Astrocyte of the spinal cord (primary cell): ENCODE results near the gene SH3YL1.
A peak's percentile ranks its signal among the peaks of the same experiment; 100 is the strongest.

Experiments used
- DNase-seq: peaks from one replicate; pipeline ENCODE4 v3.0.0; 2011; ENCODE audit warnings: low read depth, low spot score
- H3K4me3 ChIP-seq: 2 replicates; pipeline ENCODE4 v1.5.1; 2011; ENCODE audit warnings: low read depth, mild to moderate bottlenecking, low read length, moderate library complexity
- in situ Hi-C: cut with HindIII; loops from 2 replicates; pipeline ENCODE4 v1.10.0; 2017; ENCODE audit warnings: low sequenced_read_pairs
- TF ChIP-seq, protein P1 (sequence below): IDR thresholded peaks from 2 replicates; pipeline ENCODE4 v1.5.1; 2012; ENCODE audit warnings: low read depth, mild to moderate bottlenecking, low read length, inconsistent platforms

The SH3YL1 gene, protein sequence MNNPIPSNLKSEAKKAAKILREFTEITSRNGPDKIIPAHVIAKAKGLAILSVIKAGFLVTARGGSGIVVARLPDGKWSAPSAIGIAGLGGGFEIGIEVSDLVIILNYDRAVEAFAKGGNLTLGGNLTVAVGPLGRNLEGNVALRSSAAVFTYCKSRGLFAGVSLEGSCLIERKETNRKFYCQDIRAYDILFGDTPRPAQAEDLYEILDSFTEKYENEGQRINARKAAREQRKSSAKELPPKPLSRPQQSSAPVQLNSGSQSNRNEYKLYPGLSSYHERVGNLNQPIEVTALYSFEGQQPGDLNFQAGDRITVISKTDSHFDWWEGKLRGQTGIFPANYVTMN

GRCh38 chr2:263774-264492, at the start of gene SH3YL1:
Gene SH3YL1, minus strand, starts transcription at chr2:264032. Its CDS starts 48 bp downstream, at chr2:263984.
- DNase-seq, result no peak
- TF ChIP-seq, protein P1, sequence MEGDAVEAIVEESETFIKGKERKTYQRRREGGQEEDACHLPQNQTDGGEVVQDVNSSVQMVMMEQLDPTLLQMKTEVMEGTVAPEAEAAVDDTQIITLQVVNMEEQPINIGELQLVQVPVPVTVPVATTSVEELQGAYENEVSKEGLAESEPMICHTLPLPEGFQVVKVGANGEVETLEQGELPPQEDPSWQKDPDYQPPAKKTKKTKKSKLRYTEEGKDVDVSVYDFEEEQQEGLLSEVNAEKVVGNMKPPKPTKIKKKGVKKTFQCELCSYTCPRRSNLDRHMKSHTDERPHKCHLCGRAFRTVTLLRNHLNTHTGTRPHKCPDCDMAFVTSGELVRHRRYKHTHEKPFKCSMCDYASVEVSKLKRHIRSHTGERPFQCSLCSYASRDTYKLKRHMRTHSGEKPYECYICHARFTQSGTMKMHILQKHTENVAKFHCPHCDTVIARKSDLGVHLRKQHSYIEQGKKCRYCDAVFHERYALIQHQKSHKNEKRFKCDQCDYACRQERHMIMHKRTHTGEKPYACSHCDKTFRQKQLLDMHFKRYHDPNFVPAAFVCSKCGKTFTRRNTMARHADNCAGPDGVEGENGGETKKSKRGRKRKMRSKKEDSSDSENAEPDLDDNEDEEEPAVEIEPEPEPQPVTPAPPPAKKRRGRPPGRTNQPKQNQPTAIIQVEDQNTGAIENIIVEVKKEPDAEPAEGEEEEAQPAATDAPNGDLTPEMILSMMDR, result no peak
- H3K4me3 ChIP-seq, result peak within 1 kb of the TSS; percentile 95
- in situ Hi-C loops, result no loop called here

DNA sequence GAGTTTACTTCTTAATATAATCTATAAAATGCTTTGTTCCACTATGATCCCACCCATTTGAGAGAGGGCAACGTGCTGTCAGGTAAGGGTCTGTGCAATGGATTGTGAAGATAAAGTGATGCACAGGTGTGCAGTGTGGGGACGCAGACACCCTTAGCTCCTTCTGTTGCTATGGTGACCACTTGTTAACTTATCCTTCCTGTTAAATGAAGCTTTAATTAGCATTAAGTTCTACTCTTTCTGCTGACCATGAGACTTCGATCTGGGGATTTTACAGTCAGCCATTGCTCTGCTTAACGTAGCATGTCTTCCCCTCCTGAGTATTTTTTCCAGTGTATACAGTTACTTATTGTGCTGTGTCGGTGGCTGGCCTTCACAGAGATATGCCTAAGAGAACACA, 47.2 kb upstream of the SH3YL1 start:
- in situ Hi-C loops, result no loop called here
- no peak overlapping the region for H3K4me3 ChIP-seq
- TF ChIP-seq, protein P1, result no peak
- DNase-seq, result no peak

DNA sequence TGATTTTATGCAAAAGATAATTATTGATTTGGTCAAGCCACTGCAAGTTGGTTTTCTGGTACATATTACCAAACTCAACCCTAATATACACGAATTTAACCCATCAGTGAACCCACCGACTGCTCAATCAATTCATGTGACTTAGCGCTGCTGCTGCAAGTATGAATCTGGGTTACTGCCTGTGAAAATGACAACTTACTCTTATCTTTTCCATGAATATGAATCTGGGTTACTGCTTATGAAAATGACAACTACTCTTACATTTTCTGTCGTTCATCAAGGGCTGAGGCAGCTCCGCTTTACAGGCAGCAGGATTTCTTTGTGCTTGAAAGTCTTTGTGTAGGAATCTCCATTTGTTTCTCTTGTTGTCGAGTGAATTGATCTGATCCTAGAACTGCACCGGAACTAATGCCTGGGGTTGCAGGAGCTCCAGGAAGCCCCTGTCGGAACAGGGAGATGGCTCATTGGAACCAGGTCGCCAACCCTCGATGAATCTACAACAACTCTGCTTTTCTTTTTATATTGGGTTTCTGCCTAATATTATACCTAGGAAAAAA, 46.2 kb upstream of the SH3YL1 start:
- TF ChIP-seq, protein P1, result no peak
- H3K4me3 ChIP-seq, result no peak overlapping the region
- in situ Hi-C loops, result no loop called here

GRCh38 chr2:309148-309953, 45.5 kb upstream of the SH3YL1 start:
- in situ Hi-C loops, result no loop called here
- DNase-seq, result no peak
- no peak overlapping the region for H3K4me3 ChIP-seq
- TF ChIP-seq, protein P1, result no peak

More for the DNA sequence above, 46.2 kb upstream of the SH3YL1 start:
- DNase-seq, result no peak

DNA sequence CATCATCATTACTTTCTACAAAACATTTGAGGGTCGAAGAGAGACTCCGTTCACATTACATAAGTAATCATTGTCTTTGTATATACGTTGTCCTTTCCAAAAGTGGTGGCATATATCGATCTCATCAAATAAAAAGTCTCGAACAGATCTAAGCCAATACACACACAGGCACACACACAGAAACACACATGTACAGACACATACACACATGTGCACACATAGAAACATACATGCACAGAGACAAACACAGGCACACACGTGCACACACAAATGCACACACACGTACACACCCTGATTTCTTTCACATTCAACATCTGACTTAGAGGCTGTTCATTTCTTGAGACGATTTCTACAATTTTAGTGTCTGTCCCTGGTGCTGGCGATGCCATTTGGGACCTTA, 41.5 kb upstream of the SH3YL1 start:
- DNase-seq, result no peak
- TF ChIP-seq, protein P1, result no peak
- H3K4me3 ChIP-seq, result no peak overlapping the region
- in situ Hi-C loops, result no loop called here

- in situ Hi-C loops, result no loop called here
- no peak overlapping the region for H3K4me3 ChIP-seq
- DNase-seq, result no peak
- TF ChIP-seq, protein P1, result no peak
Measured at GRCh38 chr2:296354-296753, 32.5 kb upstream of the SH3YL1 start.
